ENCODE measurements around the gene WNK4.
A peak's percentile ranks its signal among the peaks of the same experiment; 100 is the strongest.
"Not testable (repeated sequence)": the region's sequence is repeated elsewhere in the genome, so short reads cannot be mapped to it uniquely, and the experiment has no call there.

The WNK4 gene

GRCh38 chr17:42779936-42780850 is at the start of gene WNK4:
TSS of gene WNK4 (plus strand) at chr17:42780610. CDS start at chr17:42780699, 89 bp downstream.
- no peak for DNase-seq (ENCODE audit: low read depth in 2 of 2)

- no peak for DNase-seq (ENCODE audit: low read depth in 2 of 2)
These were observed 39.7 kb upstream of the WNK4 start for GRCh38 chr17:42740699-42741098.

GRCh38 chr17:42742916-42743315 is 37.5 kb upstream of the WNK4 start:
- DNase-seq (ENCODE audit: low read depth in 2 of 2): not testable (repeated sequence)

- no peak for DNase-seq (ENCODE audit: low read depth in 2 of 2)
These were observed 36.7 kb upstream of the WNK4 start for GRCh38 chr17:42743595-42744282.

- DNase-seq (ENCODE audit: low read depth in 2 of 2): peak; percentile 53 to 65
These were observed 36.1 kb upstream of the WNK4 start for GRCh38 chr17:42744283-42744805.

GRCh38 chr17:42744806-42745617 is 35.4 kb upstream of the WNK4 start, which contains the start of gene EZH1:
TSS of gene EZH1 (minus strand) at chr17:42745040. CDS start at chr17:42728941, 16,099 bp downstream.
- DNase-seq (ENCODE audit: low read depth in 2 of 2): peak; percentile 84

GRCh38 chr17:42748202-42748907 is 32.1 kb upstream of the WNK4 start:
- DNase-seq (ENCODE audit: low read depth in 2 of 2): no peak

GRCh38 chr17:42748908-42749798 is 31.3 kb upstream of the WNK4 start:
- DNase-seq (ENCODE audit: low read depth in 2 of 2): no peak

- no peak for DNase-seq (ENCODE audit: low read depth in 2 of 2)
These were observed 29.6 kb upstream of the WNK4 start for GRCh38 chr17:42750739-42751344.

GRCh38 chr17:42751628-42752027 is 28.8 kb upstream of the WNK4 start:
- no peak for DNase-seq (ENCODE audit: low read depth in 2 of 2)

GRCh38 chr17:42754782-42755181 is 25.6 kb upstream of the WNK4 start:
- DNase-seq (ENCODE audit: low read depth in 2 of 2): no peak

- no peak for DNase-seq (ENCODE audit: low read depth in 2 of 2)
These were observed 20.3 kb upstream of the WNK4 start for GRCh38 chr17:42759982-42760651.

GRCh38 chr17:42760652-42761581 is 19.5 kb upstream of the WNK4 start, which contains the start of gene RAMP2:
TSS of gene RAMP2 (plus strand) at chr17:42761227. CDS start at chr17:42761262, 35 bp downstream.
- DNase-seq (ENCODE audit: low read depth in 2 of 2): no peak

GRCh38 chr17:42761638-42762037 is 18.8 kb upstream of the WNK4 start:
- no peak for DNase-seq (ENCODE audit: low read depth in 2 of 2)

GRCh38 chr17:42766124-42766523 is 14.3 kb upstream of the WNK4 start:
- DNase-seq (ENCODE audit: low read depth in 2 of 2): no peak

GRCh38 chr17:42767512-42767911 is 12.9 kb upstream of the WNK4 start:
- no peak for DNase-seq (ENCODE audit: low read depth in 2 of 2)

GRCh38 chr17:42768006-42768405 is 12.4 kb upstream of the WNK4 start:
- not testable (repeated sequence) for DNase-seq (ENCODE audit: low read depth in 2 of 2)

GRCh38 chr17:42769964-42770363 is 10.4 kb upstream of the WNK4 start:
- DNase-seq (ENCODE audit: low read depth in 2 of 2): not testable (repeated sequence)

All from activated CD4-positive, alpha-beta T cell treated with anti-CD3 and anti-CD28 coated beads for 24 hours (primary cell).